Stimulated activated naive CD8-positive, alpha-beta T cell treated with anti-CD3 and anti-CD28 coated beads, Interleukin-15, amount 100 ng/mL, for 72 hours (primary cell): ENCODE data around the gene DENND4A.
A peak's percentile ranks its signal among the peaks of the same experiment; 100 is the strongest.

Experiments used
- ATAC-seq: fragments of 150-1000 bp; cut with Tn5 transposase; 2 replicates; pipeline ENCODE4 v1.10.0; 2021; ENCODE audit warnings: mild to moderate bottlenecking, moderate library complexity
- DNase-seq, 2 donors: peaks; one replicate each; pipeline ENCODE4 v3.0.0; 2021 to 2022
- H3K27ac Mint-ChIP-seq, 2 donors: one replicate each; pipeline ENCODE4 v1.8.0; 2022; ENCODE audit warnings: mild to moderate bottlenecking in 2 of 2, mixed read lengths in 2 of 2, moderate library complexity in 2 of 2
- H3K27me3 Mint-ChIP-seq: one replicate; pipeline ENCODE4 v1.8.0; 2022; ENCODE audit warnings: mixed read lengths
- H3K4me1 Mint-ChIP-seq: one replicate; pipeline ENCODE4 v1.8.0; 2022; ENCODE audit warnings: mild to moderate bottlenecking, mixed read lengths
- H3K4me3 Mint-ChIP-seq, 2 donors: one replicate each; pipeline ENCODE4 v1.8.0; 2022; ENCODE audit warnings: mild to moderate bottlenecking in 2 of 2, mixed read lengths in 2 of 2, moderate library complexity in 1 of 2
- H3K9me3 Mint-ChIP-seq, 2 donors: one replicate each; pipeline ENCODE4 v1.8.0; 2022; ENCODE audit warnings: mixed read lengths in 2 of 2

The DENND4A gene

DNA sequence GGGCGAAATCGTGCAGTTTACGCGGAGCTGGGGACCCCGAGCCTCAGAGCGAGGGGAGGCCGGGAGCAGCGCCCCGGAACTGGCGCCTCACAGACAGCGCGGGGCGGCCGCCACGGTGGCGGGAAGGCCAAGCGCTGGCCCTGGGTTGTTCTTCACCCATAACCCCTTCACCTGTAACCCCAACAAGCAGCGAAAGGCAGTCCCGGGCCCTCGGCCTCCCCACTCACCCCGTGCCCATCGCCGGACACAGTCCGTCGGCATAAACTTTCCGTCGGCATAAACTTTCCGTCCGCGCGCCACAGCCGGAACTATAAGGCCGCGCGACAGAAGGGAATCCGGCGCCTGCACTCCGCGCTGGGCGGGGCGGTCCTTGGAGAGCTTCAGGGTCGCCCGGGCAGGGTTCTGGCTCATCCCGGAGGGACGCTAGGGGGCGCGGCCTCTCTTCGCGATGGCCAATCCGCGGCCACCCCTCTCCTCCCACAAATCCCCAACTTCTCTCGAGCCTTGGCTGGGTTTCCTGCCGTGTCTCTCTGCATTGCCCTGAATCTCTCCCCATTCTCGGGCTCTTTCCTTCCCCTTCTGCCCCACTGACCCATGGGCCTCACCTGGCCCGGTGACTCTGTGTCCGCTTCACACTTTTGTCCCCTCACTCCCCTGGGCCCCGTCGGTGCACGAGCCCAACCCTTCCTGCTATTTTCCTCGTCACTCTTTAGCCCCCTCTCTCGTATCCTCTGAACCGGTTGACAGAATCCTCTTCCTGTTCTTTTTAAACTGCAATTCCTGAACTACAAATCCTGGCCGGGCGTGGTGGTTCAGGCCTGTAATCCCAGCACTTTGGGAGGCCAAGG lies 181.0 kb downstream of the DENND4A start, which contains the start of gene INTS14:
Gene INTS14, minus strand, starts transcription at position 261 of the 848 bp plus-strand sequence. CDS start 3,751 bp downstream, outside the sequence.
- Mint-ChIP-seq H3K27ac (peak within 1 kb of the TSS; percentile 99), H3K27me3 (no peaks in the 10 kb centered on the region), H3K4me1 (peaks cover 51% of the 10 kb centered on the region), H3K9me3 (no peaks in the 10 kb centered on the region), H3K4me3 (peak within 1 kb of the TSS; percentile 94 to 98)
- ATAC-seq (peak; percentile 99), DNase-seq (peak; percentile 93 to 95)
